BJ (cell line): Measurements from ENCODE around the gene GABBR2. TPM values are rescaled to one million over a fixed set of nuclear protein-coding genes. Genes with fewer than 3 reads are reported as not detected.
A peak's percentile ranks its signal among the peaks of the same experiment; 100 is the strongest.

Experiments
- CTCF ChIA-PET: fragments of 350-600 bp; formaldehyde crosslinking; extraction: SDS; loops from one replicate; lab custom pipeline; 2021; ENCODE audit warnings: antibody characterized with exemption, inconsistent platforms; lab: Yijun Ruan, JAX
- POLR2A ChIA-PET: fragments of 300-600 bp; sonication (Branson Sonifier 250); formaldehyde crosslinking; extraction: SDS; loops from one replicate; lab custom pipeline; 2021; ENCODE audit warnings: antibody characterized with exemption; lab: Charles Lee
- DNase-seq: peaks from one replicate; pipeline ENCODE4 v3.0.0-alpha.2; 2011; ENCODE audit warnings: low read depth
- H3K27me3 ChIP-seq: 2 replicates; pipeline ENCODE4 v1.6.0; 2011; ENCODE audit warnings: low read length; ENCODE audit not compliant: control insufficient read depth, insufficient read depth
- H3K36me3 ChIP-seq: 2 replicates; pipeline ENCODE4 v1.5.1; 2011; ENCODE audit warnings: low read length; ENCODE audit not compliant: control insufficient read depth, insufficient read depth
- H3K4me3 ChIP-seq: 2 replicates; pipeline ENCODE4 v1.5.1; 2011; ENCODE audit warnings: low read depth, mild to moderate bottlenecking, control low read depth, low read length
- CTCF ChIP-seq: IDR thresholded peaks from 2 replicates; pipeline ENCODE4 v1.5.1; 2011; ENCODE audit warnings: low read depth, mild to moderate bottlenecking, control low read depth, inconsistent platforms, low read length, moderate library complexity; ENCODE audit not compliant: insufficient read depth
- polyA plus RNA-seq: library from polyadenylated mRNA; depleted of rRNA; stranded (reverse); fragments of >200 nt; gene quantifications from 2 replicates; pipeline ENCODE4 v1.2.3, GENCODE V29; 2011

The GABBR2 gene
- polyA plus RNA-seq, 1 experiment, result 1.6 TPM

- DNase-seq, result no peak
- Histone ChIP-seq H3K36me3 (no peaks in the 10 kb centered on the region), H3K27me3 (no peaks in the 10 kb centered on the region), H3K4me3 (no peak overlapping the region)
- ChIA-PET POLR2A (no interaction called here), CTCF (no interaction called here)
- no peak for TF ChIP-seq CTCF
Observed at GRCh38 chr9:98413084-98413483, 295.7 kb downstream of the GABBR2 start.

GRCh38 chr9:98412101-98412842 is 296.5 kb downstream of the GABBR2 start:
- ChIA-PET CTCF (interaction anchor here (1.3 kb wide), 1 partner anchor 14 kb away, joined by 3 read pairs; no protein-coding TSS in a partner anchor), POLR2A (no interaction called here)
- Histone ChIP-seq H3K36me3 (no peaks in the 10 kb centered on the region), H3K27me3 (no peaks in the 10 kb centered on the region), H3K4me3 (no peak overlapping the region)
- no peak for DNase-seq
- no peak for TF ChIP-seq CTCF

GRCh38 chr9:98410185-98410697 is 298.5 kb downstream of the GABBR2 start:
- POLR2A ChIA-PET, result interaction anchor here (0.5 to 0.6 kb wide), 2 partner anchors 19 to 107 kb away, joined by 3 to 9 read pairs; no protein-coding TSS in a partner anchor
- peak; percentile 69 for DNase-seq
- peak; percentile 67 for TF ChIP-seq CTCF
- no peaks in the 10 kb centered on the region for H3K36me3 ChIP-seq
- no peak overlapping the region for H3K4me3 ChIP-seq
- CTCF ChIA-PET, result interaction anchor here (0.8 to 2.3 kb wide), 4 partner anchors 10 to 113 kb away, joined by 3 to 10 read pairs (median 6); no protein-coding TSS in a partner anchor
- no peaks in the 10 kb centered on the region for H3K27me3 ChIP-seq

- no peaks in the 10 kb centered on the region for H3K27me3 ChIP-seq
- H3K4me3 ChIP-seq, result no peak overlapping the region
- DNase-seq, result no peak
- TF ChIP-seq CTCF, result no peak
- no peaks in the 10 kb centered on the region for H3K36me3 ChIP-seq
- ChIA-PET POLR2A (interaction anchor here (0.5 kb wide), 1 partner anchor 106 kb away, joined by 3 read pairs; no protein-coding TSS in a partner anchor), CTCF (interaction anchor here (0.8 to 2.3 kb wide), 4 partner anchors 10 to 113 kb away, joined by 3 to 10 read pairs (median 6); no protein-coding TSS in a partner anchor)
Observed at GRCh38 chr9:98409719-98410118, 299.0 kb downstream of the GABBR2 start.

- TF ChIP-seq CTCF, result no peak
- H3K27me3 ChIP-seq, result no peaks in the 10 kb centered on the region; the same call in 1 of the 2 replicates
- no peak overlapping the region for H3K4me3 ChIP-seq
- DNase-seq, result no peak
- ChIA-PET CTCF (no interaction called here), POLR2A (no interaction called here)
- no peaks in the 10 kb centered on the region for H3K36me3 ChIP-seq
Observed at GRCh38 chr9:98406469-98406868, 302.3 kb downstream of the GABBR2 start.
